A549 (cell line): ENCODE measurements around the gene SOX6. TPM values are rescaled to one million over a fixed set of nuclear protein-coding genes. Genes with fewer than 3 reads are reported as not detected.

Source experiments
- ATAC-seq, 2 experiments: fragments of 200-7000 bp in 1 of 2; fragments of >200 bp in 1 of 2; cut with Nextera tagmentation in 1 of 2; cut with Tn5 transposase in 1 of 2; 3 replicates each; pipeline versions ENCODE4 v1.8.0 to v1.9.1; 2018 to 2020; ENCODE audit warnings: mild to moderate bottlenecking in 1 of 2, moderate library complexity in 1 of 2
- CTCF ChIA-PET: fragments of 300-600 bp; sonication (Branson Sonifier 250); formaldehyde crosslinking; extraction: SDS; loops from one replicate; lab custom pipeline; 2021; ENCODE audit warnings: antibody characterized with exemption, inconsistent platforms; lab: Yijun Ruan, JAX
- POLR2A ChIA-PET: fragments of 350-600 bp; formaldehyde crosslinking; extraction: SDS; loops from one replicate; lab custom pipeline; 2021; ENCODE audit warnings: antibody characterized with exemption, inconsistent platforms; lab: Yijun Ruan, JAX
- DNase-seq, 2 experiments: peaks; one replicate each; pipeline versions ENCODE4 v3.0.0 to v3.0.0-alpha.2; 2011 to 2016; ENCODE audit warnings: low read depth in 1 of 2, low spot score in 1 of 2
- FAIRE-seq: peaks from 2 replicates; lab custom pipeline; 2011; peaks lifted over from hg19 to GRCh38; lab: Jason Lieb, UNC
- H3K27ac ChIP-seq, 2 experiments: fragments of >200 bp; sonication (Bioruptor Twin); formaldehyde crosslinking; 3 replicates each; pipeline ENCODE4 v1.5.1; 2016 to 2017
- H3K4me1 ChIP-seq: fragments of >200 bp; sonication (Bioruptor Twin); formaldehyde crosslinking; 3 replicates; pipeline ENCODE4 v1.6.1; 2016
- H3K4me2 ChIP-seq: fragments of >200 bp; sonication (Bioruptor Twin); formaldehyde crosslinking; 3 replicates; pipeline ENCODE4 v1.6.1; 2016
- H3K4me3 ChIP-seq: fragments of >200 bp; sonication (Bioruptor Twin); formaldehyde crosslinking; 3 replicates; pipeline ENCODE4 v1.5.1; 2016
- H3K9me3 ChIP-seq: fragments of >200 bp; sonication (Bioruptor Twin); formaldehyde crosslinking; 3 replicates; pipeline ENCODE4 v1.6.1; 2016
- CBX8 ChIP-seq: fragments of 200-600 bp; sonication (generic); IDR thresholded peaks from 2 replicates; pipeline ENCODE4 v1.6.1; 2016
- E2F6 ChIP-seq: IDR thresholded peaks from 2 replicates; pipeline ENCODE4 v1.6.1; 2012; ENCODE audit warnings: low read depth, borderline replicate concordance
- FOSB ChIP-seq: fragments of 250-450 bp; sonication (Bioruptor Pico); IDR thresholded peaks from 2 replicates; pipeline ENCODE4 v1.5.0; 2020; ENCODE audit warnings: mild to moderate bottlenecking, moderate library complexity
- FOSL2 ChIP-seq, 2 experiments: fragments of 450-650 bp in 1 of 2; fragments of >200 bp in 1 of 2; sonication (Bioruptor Twin) in 1 of 2; formaldehyde crosslinking; IDR thresholded peaks; 2 replicates each; pipeline versions ENCODE4 v1.5.0 to v1.6.1; 2016 to 2020; ENCODE audit warnings: mild to moderate bottlenecking in 1 of 2, moderate library complexity in 1 of 2
- HDAC2 ChIP-seq: fragments of 200-600 bp; sonication (generic); IDR thresholded peaks from 2 replicates; pipeline ENCODE4 v1.6.1; 2016
- HEYL ChIP-seq: fragments of 250-450 bp; sonication (Bioruptor Pico); IDR thresholded peaks from 2 replicates; pipeline ENCODE4 v1.8.0; 2021; ENCODE audit warnings: mild to moderate bottlenecking, moderate library complexity
- HOXA7 ChIP-seq: fragments of 250-450 bp; sonication (Bioruptor Pico); IDR thresholded peaks from 2 replicates; pipeline ENCODE4 v1.5.0; 2020; ENCODE audit warnings: mild to moderate bottlenecking, moderate library complexity
- JUNB ChIP-seq: fragments of >200 bp; sonication (Bioruptor Twin); formaldehyde crosslinking; IDR thresholded peaks from 2 replicates; pipeline ENCODE4 v1.6.1; 2016
- KDM5A ChIP-seq: fragments of 200-600 bp; sonication (generic); IDR thresholded peaks from 2 replicates; pipeline ENCODE4 v1.6.1; 2016; ENCODE audit warnings: antibody characterized with exemption, mild to moderate bottlenecking
- MAFK ChIP-seq: fragments of 450-650 bp; IDR thresholded peaks from 2 replicates; pipeline ENCODE4 v1.6.1; 2014; ENCODE audit not compliant: partially characterized antibody
- NFE2L2 ChIP-seq: fragments of 150-350 bp; conservative IDR thresholded peaks from 2 replicates; pipeline ENCODE4 v1.6.1; 2014; ENCODE audit warnings: low read length
- NR3C1 ChIP-seq: fragments of >200 bp; sonication (Bioruptor Twin); formaldehyde crosslinking; IDR thresholded peaks from 3 replicates; pipeline ENCODE4 v1.6.1; 2017
- PHF8 ChIP-seq: fragments of 200-600 bp; sonication (generic); IDR thresholded peaks from 2 replicates; pipeline ENCODE4 v1.6.1; 2016; ENCODE audit warnings: low read depth, mild to moderate bottlenecking, antibody characterized with exemption, moderate library complexity, borderline replicate concordance
- POLR2A ChIP-seq: IDR thresholded peaks from 2 replicates; pipeline ENCODE4 v1.6.1; 2012; ENCODE audit warnings: mild to moderate bottlenecking, low read length
- POLR2AphosphoS2 ChIP-seq: conservative IDR thresholded peaks from 2 replicates; pipeline ENCODE4 v1.6.1; 2012; ENCODE audit warnings: low read length, improper control_type of control experiment, inconsistent platforms
- RCOR1 ChIP-seq: fragments of 150-350 bp; IDR thresholded peaks from 2 replicates; pipeline ENCODE4 v1.6.1; 2014; ENCODE audit warnings: antibody characterized with exemption, low read length, low read depth
- RNF2 ChIP-seq: fragments of 200-600 bp; sonication (generic); IDR thresholded peaks from 2 replicates; pipeline ENCODE4 v1.6.1; 2016; ENCODE audit warnings: low read depth, mild to moderate bottlenecking, antibody characterized with exemption, moderate library complexity, borderline replicate concordance
- SMC3 ChIP-seq: fragments of >200 bp; sonication (Bioruptor Twin); formaldehyde crosslinking; IDR thresholded peaks from 3 replicates; pipeline ENCODE4 v1.6.1; 2018; ENCODE audit warnings: inconsistent platforms
- SREBF2 ChIP-seq: fragments of 450-650 bp; IDR thresholded peaks from 2 replicates; pipeline ENCODE4 v1.6.1; 2014; ENCODE audit warnings: mild to moderate bottlenecking, moderate library complexity
- TP53 ChIP-seq: fragments of 250-450 bp; sonication (Bioruptor Pico); IDR thresholded peaks from 2 replicates; pipeline ENCODE4 v1.5.0; 2021; ENCODE audit warnings: mild to moderate bottlenecking, moderate library complexity
- ZC3H11A ChIP-seq: fragments of 450-650 bp; IDR thresholded peaks from 2 replicates; pipeline ENCODE4 v1.6.1; 2014; ENCODE audit warnings: antibody characterized with exemption, mild to moderate bottlenecking
- ZFP36 ChIP-seq: fragments of 450-650 bp; IDR thresholded peaks from 2 replicates; pipeline ENCODE4 v1.6.1; 2014; ENCODE audit warnings: borderline replicate concordance; ENCODE audit not compliant: partially characterized antibody
- ZNF302 ChIP-seq: fragments of 250-450 bp; sonication (Bioruptor Pico); IDR thresholded peaks from 2 replicates; pipeline ENCODE4 v1.9.0; 2021; ENCODE audit warnings: inconsistent platforms, mild to moderate bottlenecking, moderate library complexity
- WGBS: methylation state at CpG from one replicate; pipeline ENCODE4 v1.1.6; 2017; ENCODE audit errors: missing lambda C conversion rate; 5-methylcytosine and 5-hydroxymethylcytosine counted together
- polyA plus RNA-seq, 4 experiments: library from polyadenylated mRNA; depleted of rRNA in 3 of 4; stranded (reverse); fragments of >200 nt; fragmentation: RNase III in 1 of 4; extraction: RNeasy Plus Mini Kit Qiagen cat#74134 plus additional on column Dnase treatment in 1 of 4; gene quantifications; 2 replicates in 3 of 4; 3 replicates in 1 of 4; pipeline ENCODE4 v1.2.3, GENCODE V29; 2011 to 2017
- TF ChIP-seq, protein P1 (sequence below): fragments of 250-450 bp; sonication (Bioruptor Pico); IDR thresholded peaks from 2 replicates; pipeline ENCODE4 v1.5.0; 2020; ENCODE audit warnings: low read depth, mild to moderate bottlenecking, moderate library complexity

The SOX6 gene
- polyA plus RNA-seq, 2 of the 4 experiments (the other 2 are of a cell fraction), result 0.18 TPM; not detected in 1

- no peak for TF ChIP-seq POLR2AphosphoS2
- no peak for TF ChIP-seq ZC3H11A
Measured at GRCh38 chr11:15963266-15963665, 393.1 kb downstream of the SOX6 start (continued).

DNA sequence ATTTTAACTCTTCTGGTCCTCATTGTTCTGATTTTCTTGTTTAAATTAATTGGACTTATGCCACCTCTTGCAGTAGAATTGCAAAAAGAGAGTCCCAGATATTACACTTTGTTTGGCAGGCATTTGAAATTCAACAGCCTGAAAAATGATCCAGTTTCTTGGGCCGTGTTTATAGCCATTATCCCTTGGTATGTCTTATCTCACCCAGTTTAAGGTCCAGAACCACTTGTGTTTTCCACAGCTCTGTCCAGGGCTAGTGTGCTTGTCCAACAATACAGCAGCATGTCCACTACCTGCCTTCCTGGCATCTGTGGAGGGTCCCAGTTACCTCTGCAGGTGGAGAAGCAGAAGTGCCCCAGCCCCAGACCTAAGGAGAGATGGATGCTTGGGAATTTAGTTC lies 397.4 kb downstream of the SOX6 start:
- H3K4me2 ChIP-seq, result no peak overlapping the region
- WGBS, result 4% methylated on average over 1 of the region's 1 CpG
- ATAC-seq, result no peak
- no peaks in the 10 kb centered on the region for H3K9me3 ChIP-seq
- H3K4me3 ChIP-seq, result no peak overlapping the region
- ChIA-PET CTCF (no interaction called here), POLR2A (no interaction called here)
- TF ChIP-seq KDM5A (no peak), SREBF2 (no peak), RNF2 (no peak), RCOR1 (no peak), NFE2L2 (no peak), HEYL (no peak), SMC3 (no peak), POLR2A (no peak), HOXA7 (CRISPR knock-in tag) (no peak), ZFP36 (no peak), TP53 (CRISPR knock-in tag) (no peak), CBX8 (no peak), MAFK (no peak)
- TF ChIP-seq, protein P1, sequence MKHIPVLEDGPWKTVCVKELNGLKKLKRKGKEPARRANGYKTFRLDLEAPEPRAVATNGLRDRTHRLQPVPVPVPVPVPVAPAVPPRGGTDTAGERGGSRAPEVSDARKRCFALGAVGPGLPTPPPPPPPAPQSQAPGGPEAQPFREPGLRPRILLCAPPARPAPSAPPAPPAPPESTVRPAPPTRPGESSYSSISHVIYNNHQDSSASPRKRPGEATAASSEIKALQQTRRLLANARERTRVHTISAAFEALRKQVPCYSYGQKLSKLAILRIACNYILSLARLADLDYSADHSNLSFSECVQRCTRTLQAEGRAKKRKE, result no peak
- no peaks in the 10 kb centered on the region for H3K4me1 ChIP-seq
- no peak for FAIRE-seq
- DNase-seq, result no peak
- H3K27ac ChIP-seq, result no peak overlapping the region

- Histone ChIP-seq H3K4me2 (no peak overlapping the region), H3K27ac (no peak overlapping the region), H3K9me3 (no peaks in the 10 kb centered on the region), H3K4me3 (no peak overlapping the region), H3K4me1 (no peaks in the 10 kb centered on the region)
- ChIA-PET POLR2A (no interaction called here), CTCF (no interaction called here)
- DNase-seq, result no peak
- FAIRE-seq, result no peak
- WGBS, result 58% methylated on average over 2 of the region's 2 CpGs
- ATAC-seq, result no peak
- no peak for TF ChIP-seq ZNF302 (CRISPR knock-in tag)
- no peak for TF ChIP-seq FOSB (CRISPR knock-in tag)
- TF ChIP-seq JUNB, result no peak
- no peak for TF ChIP-seq FOSL2 (IDR thresholded peaks at IDR 0.05)
- TF ChIP-seq FOSL2 (CRISPR knock-in tag; IDR thresholded peaks at IDR 0.05), result no peak
- no peak for TF ChIP-seq E2F6
- no peak for TF ChIP-seq POLR2A
- no peak for TF ChIP-seq PHF8
- no peak for TF ChIP-seq HDAC2
Measured at GRCh38 chr11:15957234-15957633, 399.1 kb downstream of the SOX6 start.

DNA sequence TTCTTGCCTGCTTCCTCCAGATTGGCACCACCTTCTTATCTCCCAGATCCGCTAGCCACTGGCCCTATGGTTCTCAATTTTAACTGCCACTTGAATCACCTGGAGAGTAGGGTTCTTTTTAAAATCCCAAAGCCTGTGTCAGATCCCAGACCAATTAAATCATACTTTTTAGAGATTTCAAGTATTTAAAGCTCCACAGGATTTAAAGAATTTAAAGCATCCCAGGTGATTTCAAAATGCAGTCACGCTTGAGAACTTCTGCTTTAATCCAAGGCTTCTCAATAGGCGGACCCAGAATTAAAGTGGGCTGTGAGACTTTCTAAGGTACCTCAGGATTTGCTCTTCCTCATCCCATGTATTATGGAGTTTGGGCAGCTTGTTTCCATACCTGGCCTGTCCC lies 400.0 kb downstream of the SOX6 start:
- Histone ChIP-seq H3K4me3 (no peak overlapping the region), H3K27ac (no peak overlapping the region), H3K4me1 (no peaks in the 10 kb centered on the region), H3K9me3 (no peaks in the 10 kb centered on the region), H3K4me2 (no peak overlapping the region)
- TF ChIP-seq HOXA7 (CRISPR knock-in tag) (no peak), FOSB (CRISPR knock-in tag) (no peak), HEYL (no peak), SMC3 (no peak), NR3C1 (no peak)
- ChIA-PET CTCF (interaction anchor here (1.4 kb wide), 1 partner anchor 24 kb away, joined by 4 read pairs; no protein-coding TSS in a partner anchor), POLR2A (no interaction called here)
- DNase-seq, result no peak
- no peak for ATAC-seq
- 91% methylated on average over 3 of the region's 3 CpGs for WGBS
- no peak for FAIRE-seq
